ENCODE results near the gene JARID2. TPM values are rescaled to one million over a fixed set of nuclear protein-coding genes. Genes with fewer than 3 reads are reported as not detected.

Gene JARID2
- polyA plus RNA-seq, 1 donor from 2014 or later, result 25.5 TPM

DNA sequence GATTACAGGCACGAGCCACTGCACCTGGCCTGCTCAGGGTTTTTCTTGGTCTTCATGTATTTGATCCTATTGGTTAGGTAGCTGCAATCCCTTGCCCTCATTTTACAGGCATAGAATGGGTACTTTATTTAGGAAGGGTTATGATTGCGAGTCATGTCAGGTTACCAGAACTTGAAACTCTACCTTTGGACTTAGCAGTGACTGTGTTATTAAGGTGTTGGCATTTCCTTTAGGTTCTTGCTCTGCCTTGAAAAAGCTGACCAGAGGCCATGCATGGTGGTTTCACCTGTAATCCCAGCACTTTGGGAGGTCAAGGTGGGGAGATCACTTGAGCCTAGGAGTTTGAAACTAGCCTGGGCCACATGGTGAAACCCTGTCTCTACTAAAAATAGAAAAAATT, 24.5 kb downstream of the JARID2 start:
- Histone ChIP-seq H3K79me2 (replicated peaks; ENCODE audit: insufficient read depth, low read length) (peaks cover 78% of the 10 kb centered on the region), H4K20me1 (ENCODE audit: insufficient read depth) (no peaks in the 10 kb centered on the region), H3K9me3 (ENCODE audit: low read length) (no peaks in the 10 kb centered on the region), H2AFZ (ENCODE audit: low read depth, low read length) (no peak overlapping the region), H3K9ac (ENCODE audit: low read length) (no peak overlapping the region), H3K36me3 (ENCODE audit: insufficient read depth, low read length) (no peaks in the 10 kb centered on the region), H3K27ac (ENCODE audit: low read length) (no peak overlapping the region), H3K27me3 (ENCODE audit: insufficient read depth, low read depth, low read length) (no peaks in the 10 kb centered on the region), H3K9me2 (ENCODE audit: insufficient read depth, low read length) (no peaks in the 10 kb centered on the region), H3K4me3 (ENCODE audit: low read length) (no peak overlapping the region), H3F3A (ENCODE audit: insufficient read depth, low read length, poor library complexity, severe bottlenecking) (no peaks in the 10 kb centered on the region), H3K4me2 (ENCODE audit: low read length) (no peak overlapping the region)
- TF ChIP-seq RAD21 (conservative IDR thresholded peaks at IDR 0.05), result no peak
- no peak for TF ChIP-seq EZH2 (IDR thresholded peaks at IDR 0.05; ENCODE audit: borderline replicate concordance, insufficient read depth, low read length, poor library complexity, severe bottlenecking)
- no peak for TF ChIP-seq EP300 (conservative IDR thresholded peaks at IDR 0.05; ENCODE audit: poor library complexity, severe bottlenecking)
- no peak for TF ChIP-seq SMC3 (conservative IDR thresholded peaks at IDR 0.05; ENCODE audit: poor library complexity)
- TF ChIP-seq, protein P1, sequence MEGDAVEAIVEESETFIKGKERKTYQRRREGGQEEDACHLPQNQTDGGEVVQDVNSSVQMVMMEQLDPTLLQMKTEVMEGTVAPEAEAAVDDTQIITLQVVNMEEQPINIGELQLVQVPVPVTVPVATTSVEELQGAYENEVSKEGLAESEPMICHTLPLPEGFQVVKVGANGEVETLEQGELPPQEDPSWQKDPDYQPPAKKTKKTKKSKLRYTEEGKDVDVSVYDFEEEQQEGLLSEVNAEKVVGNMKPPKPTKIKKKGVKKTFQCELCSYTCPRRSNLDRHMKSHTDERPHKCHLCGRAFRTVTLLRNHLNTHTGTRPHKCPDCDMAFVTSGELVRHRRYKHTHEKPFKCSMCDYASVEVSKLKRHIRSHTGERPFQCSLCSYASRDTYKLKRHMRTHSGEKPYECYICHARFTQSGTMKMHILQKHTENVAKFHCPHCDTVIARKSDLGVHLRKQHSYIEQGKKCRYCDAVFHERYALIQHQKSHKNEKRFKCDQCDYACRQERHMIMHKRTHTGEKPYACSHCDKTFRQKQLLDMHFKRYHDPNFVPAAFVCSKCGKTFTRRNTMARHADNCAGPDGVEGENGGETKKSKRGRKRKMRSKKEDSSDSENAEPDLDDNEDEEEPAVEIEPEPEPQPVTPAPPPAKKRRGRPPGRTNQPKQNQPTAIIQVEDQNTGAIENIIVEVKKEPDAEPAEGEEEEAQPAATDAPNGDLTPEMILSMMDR (IDR thresholded peaks at IDR 0.05; ENCODE audit: poor library complexity, severe bottlenecking), result no peak
- TF ChIP-seq POLR2AphosphoS5 (IDR thresholded peaks at IDR 0.05), result no peak

DNA sequence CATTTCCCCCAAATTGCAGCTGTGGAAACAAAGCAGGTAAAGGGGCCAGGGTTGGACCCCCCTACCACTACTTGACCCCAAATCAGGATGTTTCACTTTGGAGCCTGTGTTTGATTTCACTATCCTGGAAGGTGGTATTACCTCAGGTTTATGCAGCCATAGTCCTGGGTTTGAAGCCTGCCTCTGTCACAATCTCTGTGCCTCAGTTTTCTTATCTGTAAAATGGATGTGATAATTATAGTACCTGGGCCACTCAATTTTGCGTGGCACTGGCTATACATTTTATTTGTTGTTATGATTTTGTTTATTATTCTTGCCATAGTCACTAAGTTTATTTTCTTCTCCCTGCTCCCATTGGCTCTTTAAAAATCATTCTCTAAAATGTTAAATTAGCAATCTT, 26.7 kb downstream of the JARID2 start:
- TF ChIP-seq EP300 (conservative IDR thresholded peaks at IDR 0.05; ENCODE audit: poor library complexity, severe bottlenecking) (no peak), TAF1 (IDR thresholded peaks at IDR 0.05; ENCODE audit: low read depth) (no peak), MXI1 (conservative IDR thresholded peaks at IDR 0.05; ENCODE audit: poor library complexity, severe bottlenecking) (no peak), RAD21 (conservative IDR thresholded peaks at IDR 0.05) (no peak), EZH2 (IDR thresholded peaks at IDR 0.05; ENCODE audit: borderline replicate concordance, insufficient read depth, low read length, poor library complexity, severe bottlenecking) (no peak), POLR2AphosphoS5 (IDR thresholded peaks at IDR 0.05) (no peak), SMC3 (conservative IDR thresholded peaks at IDR 0.05; ENCODE audit: poor library complexity) (no peak), REST (IDR thresholded peaks at IDR 0.05; ENCODE audit: borderline replicate concordance) (no peak)
- TF ChIP-seq, protein P1 (IDR thresholded peaks at IDR 0.05; ENCODE audit: poor library complexity, severe bottlenecking), result no peak
- H3K9me3 ChIP-seq (ENCODE audit: low read length), result no peaks in the 10 kb centered on the region
- no peak overlapping the region for H3K4me3 ChIP-seq (ENCODE audit: low read length)
- no peak overlapping the region for H3K4me2 ChIP-seq (ENCODE audit: low read length)
- H3K36me3 ChIP-seq (ENCODE audit: insufficient read depth, low read length), result no peaks in the 10 kb centered on the region
- no peaks in the 10 kb centered on the region for H3F3A ChIP-seq (ENCODE audit: insufficient read depth, low read length, poor library complexity, severe bottlenecking)
- no peak overlapping the region for H2AFZ ChIP-seq (ENCODE audit: low read depth, low read length)
- H3K27ac ChIP-seq (ENCODE audit: low read length), result no peak overlapping the region
- no peaks in the 10 kb centered on the region for H4K20me1 ChIP-seq (ENCODE audit: insufficient read depth)
- peaks cover 78% of the 10 kb centered on the region for H3K79me2 ChIP-seq (replicated peaks; ENCODE audit: insufficient read depth, low read length)
- no peak overlapping the region for H3K9ac ChIP-seq (ENCODE audit: low read length)
- H3K9me2 ChIP-seq (ENCODE audit: insufficient read depth, low read length), result no peaks in the 10 kb centered on the region
- no peaks in the 10 kb centered on the region for H3K27me3 ChIP-seq (ENCODE audit: insufficient read depth, low read depth, low read length)
